ENCODE data around the gene PRKCA.

- no peak for TF ChIP-seq POLR2AphosphoS5 (IDR thresholded peaks at IDR 0.05; ENCODE audit: low read depth)
- TF ChIP-seq CTCF (conservative IDR thresholded peaks at IDR 0.05; ENCODE audit: low read depth in 2 of 2), result no peak
- no peak for TF ChIP-seq ZNF331 (CRISPR knock-in tag; IDR thresholded peaks at IDR 0.05; ENCODE audit: low read depth)
Measured at GRCh38 chr17:66537502-66537901, 235.1 kb downstream of the PRKCA start.
